HAP-1 (cell line): ENCODE measurements around the gene PLCB1.

ENCODE experiments used
- DNase-seq, 2 experiments: peaks; one replicate each; pipeline ENCODE4 v3.0.0-alpha.2; 2016 to 2020; ENCODE audit warnings: low spot score in 2 of 2
- H3K27me3 ChIP-seq: fragments of 250-450 bp; sonication (Bioruptor Pico); 2 replicates; pipeline ENCODE4 v1.5.1; 2020; ENCODE audit warnings: low read depth, mild to moderate bottlenecking, moderate library complexity
- H3K36me3 ChIP-seq: fragments of 250-450 bp; sonication (Bioruptor Pico); replicated peaks from 2 replicates; pipeline ENCODE4 v1.5.1; 2020; ENCODE audit warnings: mild to moderate bottlenecking
- H3K4me1 ChIP-seq: fragments of 250-450 bp; sonication (Bioruptor Pico); 2 replicates; pipeline ENCODE4 v1.5.1; 2020; ENCODE audit warnings: mild to moderate bottlenecking
- H3K4me3 ChIP-seq: fragments of 250-450 bp; sonication (Bioruptor Pico); 2 replicates; pipeline ENCODE4 v1.5.1; 2020; ENCODE audit warnings: mild to moderate bottlenecking, moderate library complexity
- H3K9me3 ChIP-seq: fragments of 250-450 bp; sonication (Bioruptor Pico); 2 replicates; pipeline ENCODE4 v1.5.1; 2020; ENCODE audit warnings: mild to moderate bottlenecking, moderate library complexity
- in situ Hi-C: fragments of 300-500 bp; cut with MboI; formaldehyde crosslinking; loops from 3 replicates; pipeline ENCODE4 v1.14.3; 2020; ENCODE audit warnings: low sequenced_read_pairs, inconsistent platforms, mixed read lengths

The PLCB1 gene

GRCh38 chr20:8190043-8190880 is 58.2 kb downstream of the PLCB1 start:
- peaks cover 4% of the 10 kb centered on the region; the same call in 1 of the 2 replicates for H3K4me1 ChIP-seq
- no peak overlapping the region for H3K4me3 ChIP-seq
- no peaks in the 10 kb centered on the region for H3K27me3 ChIP-seq
- no peaks in the 10 kb centered on the region; the same call in 1 of the 2 replicates for H3K9me3 ChIP-seq
- in situ Hi-C loops, result no loop called here
- H3K36me3 ChIP-seq, result no peaks in the 10 kb centered on the region
- no peak for DNase-seq

- H3K4me1 ChIP-seq, result peaks cover 4% of the 10 kb centered on the region; the same call in 1 of the 2 replicates
- H3K27me3 ChIP-seq, result no peaks in the 10 kb centered on the region
- no peaks in the 10 kb centered on the region for H3K36me3 ChIP-seq
- in situ Hi-C loops, result no loop called here
- H3K9me3 ChIP-seq, result no peaks in the 10 kb centered on the region; the same call in 1 of the 2 replicates
- no peak overlapping the region for H3K4me3 ChIP-seq
- DNase-seq, result no peak
Observed at GRCh38 chr20:8194721-8195120, 62.7 kb downstream of the PLCB1 start.

GRCh38 chr20:8196096-8196495 is 64.0 kb downstream of the PLCB1 start:
- Histone ChIP-seq H3K4me1 (peaks cover 4% of the 10 kb centered on the region; the same call in 1 of the 2 replicates), H3K4me3 (no peak overlapping the region), H3K9me3 (no peaks in the 10 kb centered on the region; the same call in 1 of the 2 replicates), H3K36me3 (no peaks in the 10 kb centered on the region), H3K27me3 (no peaks in the 10 kb centered on the region)
- in situ Hi-C loops, result no loop called here
- DNase-seq, result no peak

GRCh38 chr20:8200220-8200619 is 68.2 kb downstream of the PLCB1 start:
- Histone ChIP-seq H3K4me3 (no peak overlapping the region), H3K4me1 (no peaks in the 10 kb centered on the region), H3K9me3 (no peaks in the 10 kb centered on the region), H3K27me3 (no peaks in the 10 kb centered on the region), H3K36me3 (no peaks in the 10 kb centered on the region)
- in situ Hi-C loops, result no loop called here
- no peak for DNase-seq

- H3K27me3 ChIP-seq, result no peaks in the 10 kb centered on the region
- H3K4me1 ChIP-seq, result peaks cover 2% of the 10 kb centered on the region; the same call in 1 of the 2 replicates
- H3K4me3 ChIP-seq, result no peak overlapping the region
- no peaks in the 10 kb centered on the region for H3K36me3 ChIP-seq
- H3K9me3 ChIP-seq, result no peaks in the 10 kb centered on the region
- DNase-seq, result no peak
- in situ Hi-C loops, result no loop called here
Observed at GRCh38 chr20:8203366-8203765, 71.3 kb downstream of the PLCB1 start.

- Histone ChIP-seq H3K27me3 (no peaks in the 10 kb centered on the region), H3K9me3 (no peaks in the 10 kb centered on the region), H3K36me3 (no peaks in the 10 kb centered on the region), H3K4me1 (peaks cover 7% of the 10 kb centered on the region), H3K4me3 (no peak overlapping the region)
- no peak for DNase-seq
- in situ Hi-C loops, result no loop called here
Observed at GRCh38 chr20:8205996-8206395, 73.9 kb downstream of the PLCB1 start.

GRCh38 chr20:8208226-8208625 is 76.2 kb downstream of the PLCB1 start:
- in situ Hi-C loops, result no loop called here
- DNase-seq, result no peak
- Histone ChIP-seq H3K4me3 (no peak overlapping the region), H3K4me1 (peaks cover 7% of the 10 kb centered on the region), H3K36me3 (no peaks in the 10 kb centered on the region), H3K27me3 (no peaks in the 10 kb centered on the region), H3K9me3 (no peaks in the 10 kb centered on the region)

- DNase-seq, result peak in 1 of 2 experiments; percentile 59
- Histone ChIP-seq H3K36me3 (no peaks in the 10 kb centered on the region), H3K9me3 (no peaks in the 10 kb centered on the region), H3K4me1 (peaks cover 7% of the 10 kb centered on the region), H3K27me3 (no peaks in the 10 kb centered on the region), H3K4me3 (no peak overlapping the region)
- in situ Hi-C loops, result no loop called here
Observed at GRCh38 chr20:8209061-8209460, 77.0 kb downstream of the PLCB1 start.

- Histone ChIP-seq H3K4me1 (peaks cover 7% of the 10 kb centered on the region), H3K36me3 (no peaks in the 10 kb centered on the region), H3K27me3 (no peaks in the 10 kb centered on the region), H3K4me3 (no peak overlapping the region), H3K9me3 (no peaks in the 10 kb centered on the region)
- in situ Hi-C loops, result no loop called here
- no peak for DNase-seq
Observed at GRCh38 chr20:8210749-8211148, 78.7 kb downstream of the PLCB1 start.

GRCh38 chr20:8212286-8212685 is 80.2 kb downstream of the PLCB1 start:
- H3K4me1 ChIP-seq, result peaks cover 7% of the 10 kb centered on the region
- H3K27me3 ChIP-seq, result no peaks in the 10 kb centered on the region
- H3K36me3 ChIP-seq, result no peaks in the 10 kb centered on the region
- in situ Hi-C loops, result no loop called here
- H3K4me3 ChIP-seq, result no peak overlapping the region
- H3K9me3 ChIP-seq, result no peaks in the 10 kb centered on the region
- DNase-seq, result no peak

- H3K4me3 ChIP-seq, result no peak overlapping the region
- no peak for DNase-seq
- no peaks in the 10 kb centered on the region for H3K9me3 ChIP-seq
- H3K27me3 ChIP-seq, result no peaks in the 10 kb centered on the region
- H3K36me3 ChIP-seq, result no peaks in the 10 kb centered on the region
- in situ Hi-C loops, result no loop called here
- H3K4me1 ChIP-seq, result peaks cover 5% of the 10 kb centered on the region
Observed at GRCh38 chr20:8213270-8213669, 81.2 kb downstream of the PLCB1 start.

- no peaks in the 10 kb centered on the region; the same call in 1 of the 2 replicates for H3K4me1 ChIP-seq
- in situ Hi-C loops, result no loop called here
- no peaks in the 10 kb centered on the region for H3K27me3 ChIP-seq
- peak in 1 of 2 experiments; percentile 35 for DNase-seq
- no peaks in the 10 kb centered on the region for H3K9me3 ChIP-seq
- H3K36me3 ChIP-seq, result no peaks in the 10 kb centered on the region
- H3K4me3 ChIP-seq, result no peak overlapping the region
Observed at GRCh38 chr20:8213831-8214587, 81.9 kb downstream of the PLCB1 start.

- no peak for DNase-seq
- no peak overlapping the region for H3K4me3 ChIP-seq
- no peaks in the 10 kb centered on the region; the same call in 1 of the 2 replicates for H3K4me1 ChIP-seq
- no peaks in the 10 kb centered on the region for H3K27me3 ChIP-seq
- H3K9me3 ChIP-seq, result no peaks in the 10 kb centered on the region
- no peaks in the 10 kb centered on the region for H3K36me3 ChIP-seq
- in situ Hi-C loops, result no loop called here
Observed at GRCh38 chr20:8215361-8215781, 83.3 kb downstream of the PLCB1 start.
